Measurements from ENCODE around the gene AQP3.

The AQP3 gene

DNA sequence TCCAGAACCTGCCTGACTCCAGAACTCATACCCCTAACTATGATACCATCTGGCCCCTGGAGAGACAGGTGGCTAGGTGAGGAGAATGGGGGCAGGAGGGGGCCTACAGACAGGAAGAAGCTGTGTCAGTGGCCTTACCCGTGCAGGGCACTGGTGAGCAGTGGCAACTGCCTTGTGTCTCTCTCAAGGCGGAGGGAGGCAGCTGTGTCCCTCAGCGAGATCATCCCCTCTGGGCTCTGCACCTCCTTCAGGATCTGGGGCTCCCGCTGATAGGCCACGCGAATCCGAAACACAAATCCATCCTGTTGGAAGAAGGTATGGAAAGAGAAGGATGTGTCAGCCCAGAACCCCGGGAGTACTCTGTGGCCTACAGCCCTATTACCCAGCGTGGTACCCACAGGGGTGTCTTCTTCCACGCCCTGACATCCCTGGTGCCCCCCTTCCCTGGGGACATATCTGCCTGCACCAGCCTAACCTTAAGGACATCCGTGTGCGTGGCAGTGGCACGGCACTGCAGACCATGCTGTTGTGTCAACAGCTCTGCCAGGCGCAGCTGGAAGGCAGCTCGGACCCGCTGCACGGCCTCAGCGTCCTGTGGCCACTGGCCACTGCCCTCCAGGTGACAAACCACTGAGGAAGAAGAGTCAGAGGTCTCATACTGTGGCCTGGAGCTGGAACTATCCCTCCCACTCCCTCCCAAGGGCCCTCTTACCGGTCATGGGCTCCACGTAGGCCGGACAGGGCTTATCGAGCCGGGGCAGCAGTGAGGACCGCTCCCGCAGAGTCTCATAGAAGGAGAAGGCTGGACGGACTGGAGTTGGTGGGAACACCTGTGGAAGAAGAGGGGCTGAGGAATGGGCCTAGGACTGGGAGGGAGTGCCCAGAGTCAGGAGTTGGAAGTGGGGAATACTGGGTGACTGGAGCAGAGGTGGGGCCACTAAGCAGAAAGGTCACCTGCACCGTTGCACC, 18.5 kb upstream of the AQP3 start:
- H4K20me1 ChIP-seq (ENCODE audit: control insufficient read depth, insufficient read depth, low read depth, low read length), result no peaks in the 10 kb centered on the region
- H3K27ac ChIP-seq (ENCODE audit: low read depth, low read length), result no peak overlapping the region
- H3K36me3 ChIP-seq (ENCODE audit: control insufficient read depth, low read length), result peaks cover 96% of the 10 kb centered on the region
- no peak overlapping the region for H3K4me2 ChIP-seq (ENCODE audit: low read length)
- no peaks in the 10 kb centered on the region for H3F3A ChIP-seq (ENCODE audit: control insufficient read depth, insufficient read depth)
- H3K9me3 ChIP-seq (ENCODE audit: control insufficient read depth, insufficient read depth, low read length), result no peaks in the 10 kb centered on the region
- no peak for TF ChIP-seq EZH2phosphoT487 (IDR thresholded peaks at IDR 0.05; ENCODE audit: borderline replicate concordance, low read length)
- TF ChIP-seq, protein P1, sequence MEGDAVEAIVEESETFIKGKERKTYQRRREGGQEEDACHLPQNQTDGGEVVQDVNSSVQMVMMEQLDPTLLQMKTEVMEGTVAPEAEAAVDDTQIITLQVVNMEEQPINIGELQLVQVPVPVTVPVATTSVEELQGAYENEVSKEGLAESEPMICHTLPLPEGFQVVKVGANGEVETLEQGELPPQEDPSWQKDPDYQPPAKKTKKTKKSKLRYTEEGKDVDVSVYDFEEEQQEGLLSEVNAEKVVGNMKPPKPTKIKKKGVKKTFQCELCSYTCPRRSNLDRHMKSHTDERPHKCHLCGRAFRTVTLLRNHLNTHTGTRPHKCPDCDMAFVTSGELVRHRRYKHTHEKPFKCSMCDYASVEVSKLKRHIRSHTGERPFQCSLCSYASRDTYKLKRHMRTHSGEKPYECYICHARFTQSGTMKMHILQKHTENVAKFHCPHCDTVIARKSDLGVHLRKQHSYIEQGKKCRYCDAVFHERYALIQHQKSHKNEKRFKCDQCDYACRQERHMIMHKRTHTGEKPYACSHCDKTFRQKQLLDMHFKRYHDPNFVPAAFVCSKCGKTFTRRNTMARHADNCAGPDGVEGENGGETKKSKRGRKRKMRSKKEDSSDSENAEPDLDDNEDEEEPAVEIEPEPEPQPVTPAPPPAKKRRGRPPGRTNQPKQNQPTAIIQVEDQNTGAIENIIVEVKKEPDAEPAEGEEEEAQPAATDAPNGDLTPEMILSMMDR (IDR thresholded peaks at IDR 0.05; ENCODE audit: low read depth, low read length, poor library complexity, severe bottlenecking), result no peak
- no peaks in the 10 kb centered on the region for H3K4me1 ChIP-seq (ENCODE audit: control insufficient read depth, low read length)
- no peaks in the 10 kb centered on the region for H3K27me3 ChIP-seq (ENCODE audit: control insufficient read depth, low read length)
- H3K4me3 ChIP-seq (ENCODE audit: low read length), result no peak overlapping the region
- peaks cover under 1% of the 10 kb centered on the region; the same call in 1 of the 2 replicates for H3K79me2 ChIP-seq (ENCODE audit: control insufficient read depth, low read length)
- no peaks in the 10 kb centered on the region for H3K9me2 ChIP-seq (replicated peaks; ENCODE audit: control insufficient read depth, low read length)

GRCh38 chr9:33465096-33465495, 17.7 kb upstream of the AQP3 start:
- TF ChIP-seq, protein P1 (IDR thresholded peaks at IDR 0.05; ENCODE audit: low read depth, low read length, poor library complexity, severe bottlenecking), result no peak
- no peak for TF ChIP-seq EZH2phosphoT487 (IDR thresholded peaks at IDR 0.05; ENCODE audit: borderline replicate concordance, low read length)
- no peaks in the 10 kb centered on the region for H3F3A ChIP-seq (ENCODE audit: control insufficient read depth, insufficient read depth)
- no peak overlapping the region for H3K4me2 ChIP-seq (ENCODE audit: low read length)
- no peaks in the 10 kb centered on the region for H3K4me1 ChIP-seq (ENCODE audit: control insufficient read depth, low read length)
- H3K79me2 ChIP-seq (ENCODE audit: control insufficient read depth, low read length), result no peaks in the 10 kb centered on the region
- no peak overlapping the region for H3K4me3 ChIP-seq (ENCODE audit: low read length)
- no peak overlapping the region for H3K27ac ChIP-seq (ENCODE audit: low read depth, low read length)
- H3K36me3 ChIP-seq (ENCODE audit: control insufficient read depth, low read length), result peaks cover 98% of the 10 kb centered on the region
- no peaks in the 10 kb centered on the region for H3K27me3 ChIP-seq (ENCODE audit: control insufficient read depth, low read length)
- no peaks in the 10 kb centered on the region for H3K9me3 ChIP-seq (ENCODE audit: control insufficient read depth, insufficient read depth, low read length)
- no peaks in the 10 kb centered on the region for H3K9me2 ChIP-seq (replicated peaks; ENCODE audit: control insufficient read depth, low read length)
- H4K20me1 ChIP-seq (ENCODE audit: control insufficient read depth, insufficient read depth, low read depth, low read length), result no peaks in the 10 kb centered on the region

DNA sequence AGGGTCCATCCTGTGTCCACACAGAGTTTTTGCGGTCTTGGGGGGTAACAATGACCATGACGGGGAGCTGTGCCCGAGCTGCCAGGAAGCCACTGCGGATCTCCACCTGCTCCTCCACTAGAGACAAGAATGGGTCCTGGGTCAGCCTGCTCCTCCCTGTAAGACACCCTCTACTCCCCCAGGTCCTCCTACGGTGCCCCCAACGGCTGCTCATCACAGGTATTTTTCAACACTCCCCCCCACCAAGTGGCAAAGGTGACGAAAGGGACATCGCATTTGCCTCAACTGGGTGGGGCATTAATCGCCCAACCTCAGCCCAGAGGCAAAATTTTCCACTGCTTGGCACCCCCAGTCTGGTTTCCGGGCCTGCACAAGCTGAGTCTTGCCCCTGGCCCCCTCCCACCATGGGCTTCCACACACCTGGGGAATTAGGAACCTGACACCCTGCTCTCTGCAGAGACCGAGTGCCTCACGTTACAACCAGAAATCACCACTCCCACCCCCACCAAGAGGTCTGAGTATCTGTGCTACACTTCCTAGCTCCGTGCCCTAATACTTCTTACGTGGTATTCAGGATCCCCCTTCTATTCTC, 16.7 kb upstream of the AQP3 start:
- TF ChIP-seq EZH2phosphoT487 (IDR thresholded peaks at IDR 0.05; ENCODE audit: borderline replicate concordance, low read length), result no peak
- TF ChIP-seq, protein P1 (IDR thresholded peaks at IDR 0.05; ENCODE audit: low read depth, low read length, poor library complexity, severe bottlenecking), result no peak
- peaks cover 89% of the 10 kb centered on the region for H3K36me3 ChIP-seq (ENCODE audit: control insufficient read depth, low read length)
- no peak overlapping the region for H3K4me2 ChIP-seq (ENCODE audit: low read length)

More for the DNA sequence above, 16.7 kb upstream of the AQP3 start:
- Histone ChIP-seq H3K9me3 (ENCODE audit: control insufficient read depth, insufficient read depth, low read length) (no peaks in the 10 kb centered on the region), H3K27ac (ENCODE audit: low read depth, low read length) (no peak overlapping the region), H3F3A (ENCODE audit: control insufficient read depth, insufficient read depth) (no peaks in the 10 kb centered on the region), H3K79me2 (ENCODE audit: control insufficient read depth, low read length) (no peaks in the 10 kb centered on the region), H3K4me3 (ENCODE audit: low read length) (no peak overlapping the region), H4K20me1 (ENCODE audit: control insufficient read depth, insufficient read depth, low read depth, low read length) (no peaks in the 10 kb centered on the region), H3K27me3 (ENCODE audit: control insufficient read depth, low read length) (no peaks in the 10 kb centered on the region), H3K9me2 (replicated peaks; ENCODE audit: control insufficient read depth, low read length) (no peaks in the 10 kb centered on the region), H3K4me1 (ENCODE audit: control insufficient read depth, low read length) (peaks cover 4% of the 10 kb centered on the region)

Measured in DOHH2 (cell line).